ENCODE data around the gene CWC22. TPM values are rescaled to one million over a fixed set of nuclear protein-coding genes. Genes with fewer than 3 reads are reported as not detected.

CWC22 gene
- polyA plus RNA-seq, 1 of the 3 experiments (the other 2 are of a cell fraction) = 2.7 TPM

- TF ChIP-seq RFX5 (IDR thresholded peaks at IDR 0.05; ENCODE audit: low read length) (no peak), MEF2A (IDR thresholded peaks at IDR 0.05; ENCODE audit: borderline replicate concordance, low read depth) (no peak), RCOR1 (IDR thresholded peaks at IDR 0.05; ENCODE audit: low read length) (no peak), SMC3 (IDR thresholded peaks at IDR 0.05; ENCODE audit: low read depth, low read length) (no peak), TCF12 (IDR thresholded peaks at IDR 0.05) (peak; percentile 92), ZBTB33 (IDR thresholded peaks at IDR 0.05; ENCODE audit: borderline replicate concordance, low read depth) (no peak), EP300 (IDR thresholded peaks at IDR 0.05; ENCODE audit: borderline replicate concordance in 1 of 2, low read depth in 1 of 2, low read length in 1 of 2) (peak in 1 of 2 experiments; percentile 74; a peak in 2 of 4 replicates)
- TF ChIP-seq, protein P1, sequence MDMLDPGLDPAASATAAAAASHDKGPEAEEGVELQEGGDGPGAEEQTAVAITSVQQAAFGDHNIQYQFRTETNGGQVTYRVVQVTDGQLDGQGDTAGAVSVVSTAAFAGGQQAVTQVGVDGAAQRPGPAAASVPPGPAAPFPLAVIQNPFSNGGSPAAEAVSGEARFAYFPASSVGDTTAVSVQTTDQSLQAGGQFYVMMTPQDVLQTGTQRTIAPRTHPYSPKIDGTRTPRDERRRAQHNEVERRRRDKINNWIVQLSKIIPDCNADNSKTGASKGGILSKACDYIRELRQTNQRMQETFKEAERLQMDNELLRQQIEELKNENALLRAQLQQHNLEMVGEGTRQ (IDR thresholded peaks at IDR 0.05; ENCODE audit: borderline replicate concordance, low read depth, low read length) = no peak
Measured at GRCh38 chr2:180015951-180016709, 9.0 kb upstream of the CWC22 start (continued).

GRCh38 chr2:180012523-180012922, 5.4 kb upstream of the CWC22 start:
- POLR2A ChIA-PET = no interaction called here
- Histone ChIP-seq H3K79me2 (ENCODE audit: insufficient read depth) (no peaks in the 10 kb centered on the region), H3K4me2 (no peak overlapping the region), H3K27me3 (ENCODE audit: insufficient read depth) (no peaks in the 10 kb centered on the region), H3K36me3 (replicated peaks in 1 of 2; ENCODE audit: control insufficient read depth in 1 of 2, insufficient read depth in 2 of 2, low read length in 1 of 2) (no peaks in the 10 kb centered on the region), H3K4me3 (ENCODE audit: low read depth in 2 of 2, low read length in 1 of 2) (no peak overlapping the region), H2AFZ (ENCODE audit: low read depth) (no peak overlapping the region), H3K9me2 (no peaks in the 10 kb centered on the region), H3K4me1 (ENCODE audit: control insufficient read depth in 1 of 2, insufficient read depth in 2 of 2, low read depth in 1 of 2, low read length in 1 of 2) (peaks cover 0 to 18% of the 10 kb centered on the region in 2 experiments; a peak in 2 of 4 replicates), H3K9me3 (no peaks in the 10 kb centered on the region), H3F3A (replicated peaks; ENCODE audit: insufficient read depth) (peaks cover 5% of the 10 kb centered on the region), H3K27ac (ENCODE audit: low read depth in 2 of 2, low read length in 1 of 2) (peak overlapping the region in 1 of 2 experiments; percentile 19; a peak in 1 of 4 replicates), H4K20me1 (ENCODE audit: insufficient read depth) (no peaks in the 10 kb centered on the region), H3K9ac (no peak overlapping the region)
- no peak for DNase-seq
- TF ChIP-seq EP300 (IDR thresholded peaks at IDR 0.05; ENCODE audit: borderline replicate concordance in 1 of 2, low read depth in 1 of 2, low read length in 1 of 2) = no peak
- no peak for TF ChIP-seq POLR2AphosphoS5 (IDR thresholded peaks at IDR 0.05; ENCODE audit: low read depth, low read length)
- no peak for TF ChIP-seq TEAD4 (IDR thresholded peaks at IDR 0.05; ENCODE audit: borderline replicate concordance, insufficient read depth)
- TF ChIP-seq NRF1 (IDR thresholded peaks at IDR 0.05; ENCODE audit: low read depth, low read length) = no peak
- no peak for TF ChIP-seq ZBTB33 (IDR thresholded peaks at IDR 0.05; ENCODE audit: borderline replicate concordance, low read depth)
- peak; percentile 11; the same call in 1 of the 2 replicates for TF ChIP-seq JUND (IDR thresholded peaks at IDR 0.05)
- no peak for TF ChIP-seq IRF3 (IDR thresholded peaks at IDR 0.05; ENCODE audit: low read depth, low read length)
- no peak for TF ChIP-seq YY1 (IDR thresholded peaks at IDR 0.05; ENCODE audit: low read depth)
- TF ChIP-seq, protein P2, sequence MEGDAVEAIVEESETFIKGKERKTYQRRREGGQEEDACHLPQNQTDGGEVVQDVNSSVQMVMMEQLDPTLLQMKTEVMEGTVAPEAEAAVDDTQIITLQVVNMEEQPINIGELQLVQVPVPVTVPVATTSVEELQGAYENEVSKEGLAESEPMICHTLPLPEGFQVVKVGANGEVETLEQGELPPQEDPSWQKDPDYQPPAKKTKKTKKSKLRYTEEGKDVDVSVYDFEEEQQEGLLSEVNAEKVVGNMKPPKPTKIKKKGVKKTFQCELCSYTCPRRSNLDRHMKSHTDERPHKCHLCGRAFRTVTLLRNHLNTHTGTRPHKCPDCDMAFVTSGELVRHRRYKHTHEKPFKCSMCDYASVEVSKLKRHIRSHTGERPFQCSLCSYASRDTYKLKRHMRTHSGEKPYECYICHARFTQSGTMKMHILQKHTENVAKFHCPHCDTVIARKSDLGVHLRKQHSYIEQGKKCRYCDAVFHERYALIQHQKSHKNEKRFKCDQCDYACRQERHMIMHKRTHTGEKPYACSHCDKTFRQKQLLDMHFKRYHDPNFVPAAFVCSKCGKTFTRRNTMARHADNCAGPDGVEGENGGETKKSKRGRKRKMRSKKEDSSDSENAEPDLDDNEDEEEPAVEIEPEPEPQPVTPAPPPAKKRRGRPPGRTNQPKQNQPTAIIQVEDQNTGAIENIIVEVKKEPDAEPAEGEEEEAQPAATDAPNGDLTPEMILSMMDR (IDR thresholded peaks at IDR 0.05) = no peak
- no peak for TF ChIP-seq GABPA (IDR thresholded peaks at IDR 0.05; ENCODE audit: low read depth)
- TF ChIP-seq CHD2 (IDR thresholded peaks at IDR 0.05; ENCODE audit: low read length, partially characterized antibody) = no peak
- TF ChIP-seq TCF12 (IDR thresholded peaks at IDR 0.05) = no peak; the same call in 1 of the 2 replicates
- TF ChIP-seq FOSL2 (IDR thresholded peaks at IDR 0.05; ENCODE audit: borderline replicate concordance, low read depth) = peak; percentile 26; the same call in 1 of the 2 replicates
- no peak for TF ChIP-seq MXI1 (IDR thresholded peaks at IDR 0.05; ENCODE audit: low read depth, low read length)
- TF ChIP-seq ELF1 (IDR thresholded peaks at IDR 0.05) = no peak
- peak; percentile 62 for TF ChIP-seq PBX3 (IDR thresholded peaks at IDR 0.05)
- no peak for TF ChIP-seq RAD21 (IDR thresholded peaks at IDR 0.05; ENCODE audit: low read length)
- 63% methylated on average over 4 of the region's 4 CpGs for WGBS (ENCODE audit: low lambda C conversion rate)
- CTCF ChIA-PET = interaction anchor here (1.4 kb wide), 1 partner anchor 11 kb away, joined by 3 read pairs; no protein-coding TSS in a partner anchor
